ENCODE results near the gene TDRD15. TPM values are rescaled to one million over a fixed set of nuclear protein-coding genes. Genes with fewer than 3 reads are reported as not detected.

Gene TDRD15
- total and polyA plus RNA-seq, 4 donors, result 0.09 to 0.75 (median 0.42) TPM

GRCh38 chr2:21131861-21132260, 8.1 kb downstream of the TDRD15 start:
- Histone ChIP-seq H3K27ac (ENCODE audit: low read depth in 1 of 2, low read length in 2 of 2) (no peak overlapping the region), H3K27me3 (ENCODE audit: control insufficient read depth in 4 of 4, insufficient read depth in 4 of 4, low read length in 3 of 4) (no peaks in the 10 kb centered on the region), H3K4me1 (ENCODE audit: control insufficient read depth in 4 of 4, insufficient read depth in 4 of 4, low read length in 3 of 4) (no peaks in the 10 kb centered on the region), H3K4me3 (ENCODE audit: low read depth in 1 of 3, low read length in 3 of 3) (no peak overlapping the region), H3K9me3 (ENCODE audit: control insufficient read depth in 4 of 4, low read length in 3 of 4) (no peaks in the 10 kb centered on the region), H3K36me3 (ENCODE audit: control insufficient read depth in 4 of 4, insufficient read depth in 3 of 4, low read depth in 1 of 4, low read length in 3 of 4) (no peaks in the 10 kb centered on the region), H3K9ac (ENCODE audit: low read depth in 1 of 2, low read length in 2 of 2) (no peak overlapping the region)
- TF ChIP-seq RAD21 (IDR thresholded peaks at IDR 0.05) (no peak), YY1 (IDR thresholded peaks at IDR 0.05) (no peak), EGR1 (IDR thresholded peaks at IDR 0.05; ENCODE audit: low read depth in 2 of 2) (no peak), TAF1 (conservative IDR thresholded peaks at IDR 0.05) (no peak), MAX (IDR thresholded peaks at IDR 0.05) (no peak), SP1 (IDR thresholded peaks at IDR 0.05) (no peak), ATF3 (IDR thresholded peaks at IDR 0.05) (no peak), JUND (IDR thresholded peaks at IDR 0.05) (no peak), ZBTB33 (IDR thresholded peaks at IDR 0.05) (no peak), CTCF (IDR thresholded peaks at IDR 0.05; ENCODE audit: low read depth, low read length, missing input control) (no peak), FOXA1 (IDR thresholded peaks at IDR 0.05) (no peak), REST (IDR thresholded peaks at IDR 0.05) (no peak)
- 90% methylated on average over 5 of the region's 5 CpGs for WGBS
- DNase-seq (ENCODE audit: low spot score), result no peak

GRCh38 chr2:21135585-21135984, 11.8 kb downstream of the TDRD15 start:
- Histone ChIP-seq H3K9me3 (ENCODE audit: control insufficient read depth in 4 of 4, low read length in 3 of 4) (no peaks in the 10 kb centered on the region), H3K27me3 (ENCODE audit: control insufficient read depth in 4 of 4, insufficient read depth in 4 of 4, low read length in 3 of 4) (no peaks in the 10 kb centered on the region), H3K4me3 (ENCODE audit: low read depth in 1 of 3, low read length in 3 of 3) (no peak overlapping the region), H3K4me1 (ENCODE audit: control insufficient read depth in 4 of 4, insufficient read depth in 4 of 4, low read length in 3 of 4) (no peaks in the 10 kb centered on the region), H3K36me3 (ENCODE audit: control insufficient read depth in 4 of 4, insufficient read depth in 3 of 4, low read depth in 1 of 4, low read length in 3 of 4) (no peaks in the 10 kb centered on the region), H3K27ac (ENCODE audit: low read depth in 1 of 2, low read length in 2 of 2) (no peak overlapping the region), H3K9ac (ENCODE audit: low read depth in 1 of 2, low read length in 2 of 2) (no peak overlapping the region)
- no peak for DNase-seq (ENCODE audit: low spot score)
- no peak for TF ChIP-seq EGR1 (IDR thresholded peaks at IDR 0.05; ENCODE audit: low read depth in 2 of 2)
- TF ChIP-seq MAX (IDR thresholded peaks at IDR 0.05), result no peak
- TF ChIP-seq ATF3 (IDR thresholded peaks at IDR 0.05), result no peak
- TF ChIP-seq YY1 (IDR thresholded peaks at IDR 0.05), result no peak
- TF ChIP-seq HNF4G (IDR thresholded peaks at IDR 0.05), result no peak
- TF ChIP-seq RXRA (IDR thresholded peaks at IDR 0.05), result no peak
- no peak for TF ChIP-seq FOXA1 (IDR thresholded peaks at IDR 0.05)
- no peak for TF ChIP-seq SP1 (IDR thresholded peaks at IDR 0.05)
- no peak for TF ChIP-seq TAF1 (conservative IDR thresholded peaks at IDR 0.05)
- no peak for TF ChIP-seq REST (IDR thresholded peaks at IDR 0.05)
- TF ChIP-seq ZBTB33 (IDR thresholded peaks at IDR 0.05), result no peak
- TF ChIP-seq FOXA2 (IDR thresholded peaks at IDR 0.05), result no peak
- no peak for TF ChIP-seq HNF4A (conservative IDR thresholded peaks at IDR 0.05)
- no peak for TF ChIP-seq NR2F2 (IDR thresholded peaks at IDR 0.05)
- 86% methylated on average over 2 of the region's 2 CpGs for WGBS
